HCT116 (cell line): ENCODE results near the gene FAM171A1.

Source experiments
- CTCF ChIP-seq, 3 experiments: fragments of 200-600 bp in 1 of 3; sonication (generic) in 1 of 3; IDR thresholded peaks in 2 of 3; conservative IDR thresholded peaks in 1 of 3; 2 replicates each; pipeline ENCODE4 v1.5.1; 2012 to 2017; ENCODE audit warnings: low read depth in 2 of 3, low read length in 2 of 3, antibody characterized with exemption in 1 of 3, borderline replicate concordance in 1 of 3, control low read depth in 1 of 3, mild to moderate bottlenecking in 1 of 3, mixed read lengths in 1 of 3, mixed run types in 1 of 3, moderate library complexity in 1 of 3; ENCODE audit not compliant: insufficient read depth in 1 of 3
- POLR2A ChIP-seq: IDR thresholded peaks from 2 replicates; pipeline ENCODE4 v1.7.0; 2011; ENCODE audit warnings: borderline replicate concordance; ENCODE audit not compliant: insufficient read depth, insufficient read length; ENCODE audit errors: extremely low read depth
- REST ChIP-seq: IDR thresholded peaks from 2 replicates; pipeline ENCODE4 v1.6.1; 2012; ENCODE audit warnings: low read depth
- ZBTB33 ChIP-seq: IDR thresholded peaks from 2 replicates; pipeline ENCODE4 v1.6.1; 2011; ENCODE audit warnings: mild to moderate bottlenecking, low read length, moderate library complexity; ENCODE audit not compliant: insufficient replicate concordance; ENCODE audit errors: extremely low read depth

- TF ChIP-seq REST (no peak), CTCF (IDR thresholded peaks at IDR 0.05 in 2 of 3, conservative IDR thresholded peaks at IDR 0.05 in 1 of 3; ENCODE audit: borderline replicate concordance in 1 of 3, insufficient read depth in 1 of 3, low read depth in 2 of 3, low read length in 2 of 3) (no peak), ZBTB33 (no peak), POLR2A (no peak)
These were observed 141.8 kb downstream of the FAM171A1 start for GRCh38 chr10:15229268-15229667.
